Measurements from ENCODE around the gene RAB31.

DNA sequence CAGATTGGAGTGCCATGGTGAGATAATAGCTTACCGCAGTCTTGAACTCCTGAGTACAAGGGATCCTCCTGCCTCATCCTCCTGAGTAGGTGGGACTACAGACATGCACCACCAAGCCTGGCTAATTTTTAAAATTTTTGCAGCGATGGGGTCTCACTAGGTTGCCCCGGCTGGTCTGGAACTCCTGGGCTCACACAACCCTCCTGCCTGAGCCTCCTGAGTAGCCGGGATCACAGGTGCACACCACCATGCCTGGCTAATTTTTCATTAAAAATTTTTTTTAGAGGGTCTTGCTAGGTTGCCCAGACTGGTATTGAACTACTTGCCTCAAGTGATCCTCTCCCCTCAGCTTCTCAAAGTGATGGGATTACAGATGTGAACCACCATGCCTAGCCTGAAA lies 27.8 kb downstream of the RAB31 start:
- TF ChIP-seq, protein P1, sequence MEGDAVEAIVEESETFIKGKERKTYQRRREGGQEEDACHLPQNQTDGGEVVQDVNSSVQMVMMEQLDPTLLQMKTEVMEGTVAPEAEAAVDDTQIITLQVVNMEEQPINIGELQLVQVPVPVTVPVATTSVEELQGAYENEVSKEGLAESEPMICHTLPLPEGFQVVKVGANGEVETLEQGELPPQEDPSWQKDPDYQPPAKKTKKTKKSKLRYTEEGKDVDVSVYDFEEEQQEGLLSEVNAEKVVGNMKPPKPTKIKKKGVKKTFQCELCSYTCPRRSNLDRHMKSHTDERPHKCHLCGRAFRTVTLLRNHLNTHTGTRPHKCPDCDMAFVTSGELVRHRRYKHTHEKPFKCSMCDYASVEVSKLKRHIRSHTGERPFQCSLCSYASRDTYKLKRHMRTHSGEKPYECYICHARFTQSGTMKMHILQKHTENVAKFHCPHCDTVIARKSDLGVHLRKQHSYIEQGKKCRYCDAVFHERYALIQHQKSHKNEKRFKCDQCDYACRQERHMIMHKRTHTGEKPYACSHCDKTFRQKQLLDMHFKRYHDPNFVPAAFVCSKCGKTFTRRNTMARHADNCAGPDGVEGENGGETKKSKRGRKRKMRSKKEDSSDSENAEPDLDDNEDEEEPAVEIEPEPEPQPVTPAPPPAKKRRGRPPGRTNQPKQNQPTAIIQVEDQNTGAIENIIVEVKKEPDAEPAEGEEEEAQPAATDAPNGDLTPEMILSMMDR (conservative IDR thresholded peaks at IDR 0.05 in 1 of 2, IDR thresholded peaks at IDR 0.05 in 1 of 2; ENCODE audit: extremely low read depth in 1 of 2, insufficient read depth in 1 of 2, low read depth in 1 of 2, low read length in 2 of 2), result no peak
- TF ChIP-seq EZH2 (IDR thresholded peaks at IDR 0.05; ENCODE audit: borderline replicate concordance, low read length), result no peak
